Testis (tissue), 2 donors: Measurements from ENCODE around the gene LPAR5.

ENCODE experiments used
- CTCF ChIP-seq, 3 experiments: fragments of 450-650 bp in 2 of 3; fragments of 200-600 bp in 1 of 3; sonication (generic) in 1 of 3; IDR thresholded peaks; one replicate each; pipeline ENCODE4 v1.5.1; 2016 to 2019; ENCODE audit warnings: antibody characterized with exemption in 3 of 3, mild to moderate bottlenecking in 2 of 3, moderate library complexity in 1 of 3
- POLR2A ChIP-seq: fragments of 450-650 bp; IDR thresholded peaks from one replicate; pipeline ENCODE4 v1.6.1; 2017; ENCODE audit warnings: antibody characterized with exemption, mild to moderate bottlenecking, moderate library complexity

- no peak for TF ChIP-seq CTCF (IDR thresholded peaks at IDR 0.05)
- no peak for TF ChIP-seq POLR2A
These were observed 29.2 kb downstream of the LPAR5 start for GRCh38 chr12:6606331-6607131.
